ENCODE measurements around the gene XPOT. TPM values are rescaled to one million over a fixed set of nuclear protein-coding genes. Genes with fewer than 3 reads are reported as not detected.

The XPOT gene
- total and polyA plus RNA-seq, 2 donors (not counting 1 experiment from before 2014, with no cell fraction given) = 11.7 to 48.8 TPM

DNA sequence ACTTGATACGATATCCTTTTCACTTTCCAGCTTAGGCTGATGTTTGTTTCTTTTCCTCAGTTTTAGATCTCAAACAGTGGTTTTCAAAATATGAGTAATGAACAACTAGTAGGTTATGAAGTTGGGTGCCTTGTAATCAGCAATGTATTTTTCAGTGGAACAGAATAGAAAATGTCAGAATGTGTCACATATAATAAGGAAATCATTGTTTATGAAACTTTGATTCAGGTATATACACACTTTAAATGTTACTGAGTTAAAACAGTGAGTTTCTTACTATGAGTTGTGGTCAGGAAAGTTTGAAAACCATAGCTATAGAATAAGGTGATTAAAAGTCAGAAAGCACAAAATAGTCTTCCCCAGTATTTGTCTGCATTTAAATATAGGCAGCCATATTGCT, 87.5 kb downstream of the XPOT start:
- Mint-ChIP-seq H3K4me3 (no peak overlapping the region), H3K27me3 (no peaks in the 10 kb centered on the region), H3K4me1 (no peaks in the 10 kb centered on the region), H3K27ac (no peak overlapping the region), H3K9me3 (ENCODE audit: insufficient read depth) (no peaks in the 10 kb centered on the region)
- no peak overlapping the region for H3K27ac ChIP-seq (ENCODE audit: low read length in 2 of 2)
- no peak overlapping the region for H3K9ac ChIP-seq (ENCODE audit: low read length)
- POLR2A ChIA-PET = no interaction called here
- no peaks in the 10 kb centered on the region for H3K4me1 ChIP-seq (ENCODE audit: control insufficient read depth in 2 of 2, insufficient read depth in 2 of 2, low read length in 2 of 2)
- H2AFZ ChIP-seq (ENCODE audit: insufficient read depth, low read depth, low read length, poor library complexity, severe bottlenecking) = no peak overlapping the region
- H3K4me3 ChIP-seq (ENCODE audit: control extremely low read depth in 1 of 5, extremely low read depth in 1 of 5, insufficient read depth in 1 of 5, low read depth in 2 of 5, low read length in 4 of 5) = no peak overlapping the region
- no peaks in the 10 kb centered on the region for H3K79me2 ChIP-seq (ENCODE audit: control insufficient read depth, insufficient read depth, low read length)
- CTCF ChIA-PET = no interaction called here
- H3K9me3 ChIP-seq (ENCODE audit: control extremely low read depth in 1 of 3, control insufficient read depth in 2 of 3, insufficient read depth in 1 of 3, low read length in 2 of 3) = no peaks in the 10 kb centered on the region
- H3K36me3 ChIP-seq (replicated peaks in 1 of 2; ENCODE audit: control extremely low read depth in 1 of 2, control insufficient read depth in 1 of 2, extremely low read depth in 1 of 2, insufficient read depth in 2 of 2, low read length in 1 of 2) = peaks cover 12 to 66% of the 10 kb centered on the region in 2 experiments
- intact Hi-C loops (cut with micrococcal nuclease) = no loop called here
- H3K27me3 ChIP-seq (replicated peaks in 1 of 4; ENCODE audit: control extremely low read depth in 1 of 4, control insufficient read depth in 3 of 4, insufficient read depth in 4 of 4, low read length in 3 of 4) = no peaks in the 10 kb centered on the region
- WGBS (ENCODE audit: insufficient coverage) = no CpG with 5 or more reads among the region's 1 CpG
- H3K4me2 ChIP-seq (replicated peaks; ENCODE audit: low read depth, low read length, poor library complexity, severe bottlenecking) = no peak overlapping the region
- no peak for DNase-seq
- H4K20me1 ChIP-seq (ENCODE audit: control insufficient read depth, insufficient read depth, low read length, poor library complexity, severe bottlenecking) = no peaks in the 10 kb centered on the region
- no peak for TF ChIP-seq CTCF (IDR thresholded peaks at IDR 0.05)
- TF ChIP-seq EZH2 (IDR thresholded peaks at IDR 0.05; ENCODE audit: borderline replicate concordance, insufficient read depth, low read depth, low read length, poor library complexity, severe bottlenecking) = no peak
- ATAC-seq (ENCODE audit: low read depth) = no peak

DNA sequence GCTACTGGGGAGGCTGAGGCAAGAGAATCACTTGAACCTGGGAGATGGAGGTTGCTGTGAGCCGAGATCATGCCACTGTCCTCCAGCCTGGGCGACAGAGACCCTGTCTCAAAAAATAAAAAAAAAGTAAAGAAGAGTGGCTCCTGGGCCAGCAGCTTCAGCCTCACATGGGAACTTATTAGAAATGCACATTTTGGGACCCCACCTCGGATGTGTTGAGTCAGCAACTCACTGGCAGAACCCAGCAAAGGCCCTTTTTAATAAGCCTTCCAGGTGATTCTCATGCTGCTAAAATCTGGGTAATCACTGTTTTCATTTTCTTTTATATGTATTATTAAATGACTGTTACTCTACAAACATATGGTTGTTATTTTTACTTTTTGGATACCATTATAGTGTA, 89.3 kb downstream of the XPOT start:
- ChIA-PET CTCF (no interaction called here), POLR2A (no interaction called here)
- no peaks in the 10 kb centered on the region for H4K20me1 ChIP-seq (ENCODE audit: control insufficient read depth, insufficient read depth, low read length, poor library complexity, severe bottlenecking)
- Mint-ChIP-seq H3K9me3 (ENCODE audit: insufficient read depth) (no peaks in the 10 kb centered on the region), H3K27me3 (no peaks in the 10 kb centered on the region), H3K27ac (no peak overlapping the region), H3K4me3 (no peak overlapping the region), H3K4me1 (no peaks in the 10 kb centered on the region)
- WGBS (ENCODE audit: insufficient coverage) = 96% methylated on average over 3 of the region's 3 CpGs
- intact Hi-C loops (cut with micrococcal nuclease) = no loop called here
- no peaks in the 10 kb centered on the region for H3K27me3 ChIP-seq (replicated peaks in 1 of 4; ENCODE audit: control extremely low read depth in 1 of 4, control insufficient read depth in 3 of 4, insufficient read depth in 4 of 4, low read length in 3 of 4)
- TF ChIP-seq CTCF (IDR thresholded peaks at IDR 0.05) = no peak
- TF ChIP-seq EZH2 (IDR thresholded peaks at IDR 0.05; ENCODE audit: borderline replicate concordance, insufficient read depth, low read depth, low read length, poor library complexity, severe bottlenecking) = no peak
- no peak overlapping the region for H3K9ac ChIP-seq (ENCODE audit: low read length)
- DNase-seq (no peak), ATAC-seq (ENCODE audit: low read depth) (no peak)
- H2AFZ ChIP-seq (ENCODE audit: insufficient read depth, low read depth, low read length, poor library complexity, severe bottlenecking) = no peak overlapping the region
- H3K9me3 ChIP-seq (ENCODE audit: control extremely low read depth in 1 of 3, control insufficient read depth in 2 of 3, insufficient read depth in 1 of 3, low read length in 2 of 3) = no peaks in the 10 kb centered on the region
- H3K27ac ChIP-seq (ENCODE audit: low read length in 2 of 2) = no peak overlapping the region
- no peaks in the 10 kb centered on the region for H3K79me2 ChIP-seq (ENCODE audit: control insufficient read depth, insufficient read depth, low read length)
- no peak overlapping the region for H3K4me2 ChIP-seq (replicated peaks; ENCODE audit: low read depth, low read length, poor library complexity, severe bottlenecking)
- H3K36me3 ChIP-seq (replicated peaks in 1 of 2; ENCODE audit: control extremely low read depth in 1 of 2, control insufficient read depth in 1 of 2, extremely low read depth in 1 of 2, insufficient read depth in 2 of 2, low read length in 1 of 2) = peaks cover 8 to 69% of the 10 kb centered on the region in 2 experiments
- H3K4me3 ChIP-seq (ENCODE audit: control extremely low read depth in 1 of 5, extremely low read depth in 1 of 5, insufficient read depth in 1 of 5, low read depth in 2 of 5, low read length in 4 of 5) = no peak overlapping the region
- H3K4me1 ChIP-seq (ENCODE audit: control insufficient read depth in 2 of 2, insufficient read depth in 2 of 2, low read length in 2 of 2) = no peaks in the 10 kb centered on the region

Data from B cell (primary cell).